DMS53 treated with DMSO at 0.1 percent for 48 hours (cell line): ENCODE results near the gene NKX1-1.
"Not testable (repeated sequence)": the region's sequence is repeated elsewhere in the genome, so short reads cannot be mapped to it uniquely, and the experiment has no call there.

Experiments
- DNase-seq: peaks from one replicate; lab custom pipeline; 2025; ENCODE audit not compliant: unreplicated experiment; lab: John Stamatoyannopoulos, UW

NKX1-1 gene

DNA sequence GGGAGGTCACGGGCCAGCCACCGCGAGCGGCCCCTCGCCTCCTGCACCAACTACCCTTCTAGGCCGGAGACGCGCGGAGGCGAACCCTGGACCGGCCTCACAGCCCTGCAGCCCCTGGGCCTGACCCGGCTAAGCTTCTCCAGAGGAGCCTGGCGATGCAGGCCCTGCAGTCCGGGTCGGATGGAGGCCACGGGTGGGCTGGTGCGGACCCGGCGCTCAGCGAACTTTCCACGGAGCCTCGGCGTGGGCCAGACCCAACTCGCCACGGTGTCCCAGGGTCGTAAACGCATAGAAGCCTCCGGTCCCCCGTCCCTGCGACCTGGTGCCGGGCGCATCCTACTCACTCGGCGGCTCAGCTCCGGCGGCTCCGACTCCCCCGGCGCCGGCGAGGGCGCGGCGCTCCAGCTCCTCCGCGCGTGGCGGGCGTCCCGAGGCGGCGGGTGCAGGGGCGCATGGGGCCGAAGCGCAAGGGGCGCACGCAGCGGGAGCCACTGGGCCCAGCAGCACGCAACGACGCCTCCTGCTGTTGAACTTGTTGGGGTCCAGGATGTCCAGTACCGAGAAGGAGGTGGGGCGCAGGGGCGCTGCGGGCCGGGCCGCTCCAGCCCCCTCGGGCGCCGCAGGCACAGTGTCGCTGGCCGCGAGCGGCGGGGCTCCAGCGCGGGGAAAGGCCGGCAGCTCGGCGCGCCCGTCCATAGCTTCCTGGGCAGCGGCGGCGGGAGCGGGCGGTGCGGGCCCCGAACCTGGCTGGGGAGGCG is 427 bp downstream of the NKX1-1 start:
- DNase-seq: no peak

DNA sequence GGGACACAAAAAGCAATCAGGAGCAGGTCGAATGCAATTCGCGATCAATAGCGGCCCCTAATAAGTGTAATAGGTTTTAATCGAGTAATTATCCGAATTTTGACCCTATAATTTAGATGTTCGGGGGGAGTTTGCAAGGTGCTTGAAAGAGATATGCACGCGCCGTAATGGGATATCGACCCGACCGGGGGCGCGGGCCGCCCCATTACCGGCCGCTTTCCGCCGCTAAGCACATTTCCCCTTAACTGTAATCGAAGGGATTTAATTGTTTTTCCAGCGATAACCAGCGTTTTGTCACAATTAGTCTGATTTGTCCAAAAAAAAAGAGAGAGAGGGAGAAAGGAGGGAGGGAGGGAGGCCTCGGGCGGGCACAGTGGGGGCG is 997 bp downstream of the NKX1-1 start:
- no peak for DNase-seq

DNA sequence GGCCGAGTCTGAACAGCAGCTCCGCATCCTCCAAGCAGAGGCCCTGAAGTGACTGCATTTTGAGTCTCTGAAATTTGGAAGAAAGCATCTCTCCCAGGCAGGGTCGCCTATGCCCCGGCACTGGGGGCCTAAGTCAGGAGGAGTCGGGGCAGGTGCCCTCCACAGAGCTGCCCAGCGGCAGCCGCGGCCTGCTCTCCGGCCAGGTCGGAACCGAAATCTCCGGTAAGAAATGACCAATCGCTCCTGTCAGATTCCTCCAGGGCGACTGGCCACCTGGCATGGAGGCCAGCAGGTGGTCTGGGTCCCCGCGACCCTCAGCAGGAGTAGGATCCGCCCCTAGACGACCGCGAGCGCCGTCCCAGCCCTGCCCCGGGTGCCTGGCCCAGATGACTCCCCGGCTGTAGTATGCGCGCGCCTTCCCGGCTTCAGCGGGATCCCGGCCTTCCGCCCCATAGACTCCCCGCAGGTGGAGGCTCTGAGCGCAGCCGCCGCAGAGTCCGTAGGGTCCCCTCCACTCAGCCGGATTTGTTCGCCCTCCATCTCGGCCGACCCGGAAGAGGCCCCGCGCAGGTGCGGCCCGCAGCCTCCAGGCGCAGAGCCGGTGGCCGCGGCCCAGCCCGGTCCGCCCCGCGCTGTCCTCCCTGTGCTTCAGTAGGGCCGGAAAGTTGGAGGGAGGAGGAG is 1.5 kb downstream of the NKX1-1 start:
- no peak for DNase-seq

DNA sequence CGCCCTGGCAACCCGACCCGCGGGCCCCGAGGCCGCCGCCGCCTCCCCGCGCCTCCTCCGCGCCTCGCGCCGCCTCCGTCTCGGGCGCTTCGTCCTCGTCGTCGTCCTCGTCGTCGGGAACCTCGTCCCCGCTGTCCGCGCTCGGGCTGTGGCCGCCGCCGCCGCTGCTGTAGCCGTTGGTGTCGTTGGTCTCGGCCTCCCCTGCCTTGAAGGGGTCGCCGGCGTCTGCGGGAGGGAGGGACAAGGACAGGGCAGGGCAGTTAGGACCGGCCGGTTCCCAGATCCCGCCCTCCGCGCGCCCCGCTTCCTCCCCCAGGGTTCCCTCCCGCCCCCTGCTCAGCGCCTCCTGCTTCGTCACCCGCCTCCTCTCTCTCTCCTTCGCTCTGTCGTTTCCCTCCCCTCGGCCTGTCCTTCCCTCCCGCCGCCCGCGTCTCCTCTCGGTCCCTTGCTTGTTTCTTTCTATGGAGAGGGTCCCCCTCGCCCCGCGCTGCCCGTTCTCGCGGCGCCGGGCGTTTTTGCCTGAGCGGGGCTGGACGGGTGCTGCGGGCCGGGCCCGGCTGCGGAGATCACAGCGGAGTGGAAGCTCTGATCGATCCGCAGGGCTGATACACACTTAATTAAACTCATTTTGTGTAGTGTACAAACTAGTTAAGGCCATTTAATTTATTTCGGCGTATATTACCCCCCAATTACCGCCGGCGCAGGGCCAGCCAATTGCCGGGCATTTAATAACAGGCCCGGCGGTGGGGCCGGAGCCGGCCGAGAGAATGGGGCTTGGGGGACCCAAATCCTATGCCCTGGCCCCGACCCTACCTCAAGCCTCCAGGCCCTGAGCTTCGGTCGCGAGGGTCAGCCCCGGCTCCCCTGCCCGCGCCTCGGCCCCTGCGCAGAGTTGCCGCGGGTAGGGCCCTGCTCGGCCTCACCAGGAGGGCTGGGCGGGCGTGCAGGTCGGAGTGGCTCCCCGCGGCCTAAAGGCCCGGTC is 2.4 kb downstream of the NKX1-1 start:
- DNase-seq: no peak

DNA sequence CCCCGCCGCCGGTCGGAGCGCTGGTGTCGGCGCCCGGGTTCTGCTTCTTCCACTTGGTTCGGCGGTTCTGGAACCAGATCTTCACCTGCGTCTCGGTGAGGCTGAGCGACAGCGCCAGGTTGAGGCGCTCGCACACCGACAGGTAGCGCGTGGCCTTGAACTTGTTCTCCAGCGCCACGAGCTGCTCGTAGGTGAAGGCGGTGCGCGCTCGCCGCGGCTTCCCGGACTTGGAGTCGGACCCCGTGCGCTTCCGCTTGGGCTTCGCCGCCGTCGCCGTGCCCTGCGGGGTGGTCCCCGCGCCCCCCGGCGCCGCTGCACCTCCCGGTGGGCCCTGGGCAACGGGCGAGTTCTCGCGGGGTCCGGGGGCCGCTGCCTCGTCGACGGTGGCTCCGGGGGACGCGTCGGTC is 3.1 kb downstream of the NKX1-1 start:
- no peak for DNase-seq

DNA sequence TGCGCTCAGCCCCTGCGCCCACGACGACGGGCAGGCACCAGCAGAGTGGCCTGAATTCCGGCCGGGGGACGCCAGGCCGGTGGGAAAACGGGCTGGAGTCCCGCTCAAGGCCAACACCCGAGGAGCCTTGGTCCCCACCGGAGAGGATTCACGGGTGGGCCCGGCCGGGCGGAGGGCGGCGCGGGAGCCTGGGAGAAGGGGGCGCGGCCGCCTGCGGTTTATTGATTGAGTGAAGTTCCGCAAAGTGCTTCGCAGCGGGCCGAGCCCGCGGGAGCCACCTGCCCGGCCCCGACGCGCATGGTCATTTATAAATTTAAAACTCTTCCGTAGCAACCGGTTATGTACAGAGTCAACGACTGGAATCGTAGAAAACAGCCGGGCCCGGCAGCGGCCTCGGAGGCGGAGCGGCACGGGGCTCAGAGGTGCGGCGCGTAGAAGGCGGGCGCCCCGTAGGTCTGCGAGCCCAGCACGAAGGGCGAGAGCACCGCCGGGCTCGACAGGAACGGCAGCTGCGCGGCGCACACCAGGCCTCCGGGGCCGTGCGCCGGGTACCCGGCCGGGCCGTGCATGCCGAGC is 3.6 kb downstream of the NKX1-1 start:
- DNase-seq: no peak

DNA sequence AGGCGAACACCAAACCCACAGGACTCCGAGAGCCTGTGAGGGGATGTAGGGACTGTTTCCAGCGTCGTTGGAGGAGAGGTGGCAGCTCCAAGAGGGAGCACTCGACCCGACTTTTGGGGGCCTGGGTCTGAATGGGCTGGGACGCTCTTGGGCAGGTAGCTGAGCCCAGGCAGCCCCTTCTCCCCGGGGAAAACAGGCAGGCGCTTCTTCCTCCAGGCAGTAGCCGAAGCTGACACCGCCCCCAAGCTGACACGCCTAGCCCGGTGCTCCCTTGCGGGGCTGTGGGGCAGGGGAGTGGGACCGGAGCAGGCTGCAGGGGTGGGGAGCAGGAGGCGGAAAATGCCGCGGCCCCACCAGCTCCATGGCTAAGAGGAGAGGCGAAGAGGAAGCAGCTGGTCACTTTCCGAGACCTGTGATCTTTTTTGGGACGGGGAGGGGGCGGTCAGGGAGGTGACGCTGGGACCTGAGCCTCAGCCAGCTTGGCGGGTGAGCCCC is 4.2 kb downstream of the NKX1-1 start:
- no peak for DNase-seq

DNA sequence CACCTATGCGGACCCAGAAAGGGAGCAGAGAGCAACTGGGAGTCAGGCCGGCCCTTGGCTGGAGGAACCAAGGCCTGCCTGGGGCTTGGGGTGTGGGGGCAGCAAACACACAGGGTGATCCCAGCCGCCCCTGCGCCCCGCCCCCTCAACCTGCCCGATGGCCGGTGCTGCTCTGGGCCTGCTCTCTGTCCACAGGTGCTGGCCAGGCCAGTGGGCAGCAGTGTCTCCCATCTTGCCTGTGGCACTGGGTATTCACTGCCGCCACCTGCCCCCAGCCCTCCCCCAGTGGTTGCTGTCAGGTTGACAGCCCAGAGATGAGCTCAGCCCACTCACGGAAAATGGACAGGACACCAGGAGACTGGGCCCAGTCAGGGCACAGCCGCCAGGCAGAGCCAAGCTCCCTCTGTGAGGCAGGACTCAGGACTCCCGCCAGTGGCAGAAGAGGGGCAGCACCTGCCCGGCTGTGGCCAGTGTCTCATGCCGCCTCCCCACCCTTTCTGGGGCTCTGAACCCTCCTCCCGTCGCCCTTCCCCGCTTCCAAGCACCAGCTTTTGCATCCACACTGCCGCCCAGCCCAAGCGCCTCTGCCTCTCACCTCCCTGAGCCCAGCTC is 4.7 kb downstream of the NKX1-1 start:
- DNase-seq: no peak

DNA sequence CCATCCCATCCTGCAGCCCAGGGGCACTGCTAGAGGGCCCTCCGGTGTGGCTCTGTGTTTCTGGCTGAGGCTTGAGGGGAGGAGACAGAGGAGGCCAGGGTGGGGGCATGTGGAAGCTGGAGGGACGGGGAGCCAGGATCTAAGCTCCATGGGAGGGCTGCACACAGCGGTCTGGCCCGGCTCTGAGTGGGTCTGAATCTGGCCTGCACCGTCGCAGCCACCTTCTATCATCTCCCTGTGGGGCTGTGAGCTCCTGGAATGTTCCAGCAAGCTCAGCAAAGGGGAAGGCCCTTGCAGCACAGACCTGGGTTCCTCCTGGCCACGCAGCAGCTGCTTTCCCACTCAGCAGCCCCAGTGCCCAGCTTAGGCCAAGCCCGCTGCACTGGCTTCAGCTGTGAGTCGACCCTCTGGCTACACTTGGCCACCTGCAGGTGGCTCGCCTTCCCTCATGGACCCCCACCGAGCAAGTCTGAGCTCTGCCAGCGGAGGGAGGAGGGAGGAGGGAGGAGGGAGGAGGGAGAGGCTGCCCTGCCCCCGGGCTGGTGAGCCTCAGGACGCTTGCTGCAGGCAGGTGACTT is 5.3 kb downstream of the NKX1-1 start:
- DNase-seq: no peak

DNA sequence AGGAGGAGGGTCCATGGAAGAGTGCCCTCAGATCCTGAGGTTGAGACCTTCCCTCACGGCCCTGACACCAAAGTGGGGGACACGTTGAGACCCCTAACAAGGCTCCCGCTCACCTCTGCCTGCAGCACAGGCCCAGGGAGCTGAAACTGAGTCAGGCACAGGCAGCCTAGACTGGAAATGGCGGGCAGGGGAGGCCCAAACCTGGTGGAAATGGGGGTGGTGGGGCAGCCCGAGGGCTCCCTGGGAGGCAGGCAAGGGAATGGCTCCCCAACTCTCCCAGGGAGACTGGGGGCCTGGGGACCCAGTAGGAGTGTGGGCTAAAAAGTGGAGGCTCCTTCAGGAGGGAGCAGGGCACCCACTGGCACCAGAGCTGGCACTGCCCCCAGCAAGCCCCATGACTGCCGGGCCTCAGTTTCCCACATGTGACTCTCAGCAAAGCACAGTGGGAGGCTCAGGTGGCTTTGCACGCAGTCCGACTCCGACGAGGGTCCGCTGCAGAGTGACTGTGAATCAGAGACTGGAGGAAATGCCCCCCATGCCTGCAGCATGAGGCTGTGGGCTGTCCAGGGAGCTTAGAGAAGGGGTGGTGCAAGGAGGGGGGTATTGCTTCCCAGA is 5.9 kb downstream of the NKX1-1 start:
- no peak for DNase-seq

DNA sequence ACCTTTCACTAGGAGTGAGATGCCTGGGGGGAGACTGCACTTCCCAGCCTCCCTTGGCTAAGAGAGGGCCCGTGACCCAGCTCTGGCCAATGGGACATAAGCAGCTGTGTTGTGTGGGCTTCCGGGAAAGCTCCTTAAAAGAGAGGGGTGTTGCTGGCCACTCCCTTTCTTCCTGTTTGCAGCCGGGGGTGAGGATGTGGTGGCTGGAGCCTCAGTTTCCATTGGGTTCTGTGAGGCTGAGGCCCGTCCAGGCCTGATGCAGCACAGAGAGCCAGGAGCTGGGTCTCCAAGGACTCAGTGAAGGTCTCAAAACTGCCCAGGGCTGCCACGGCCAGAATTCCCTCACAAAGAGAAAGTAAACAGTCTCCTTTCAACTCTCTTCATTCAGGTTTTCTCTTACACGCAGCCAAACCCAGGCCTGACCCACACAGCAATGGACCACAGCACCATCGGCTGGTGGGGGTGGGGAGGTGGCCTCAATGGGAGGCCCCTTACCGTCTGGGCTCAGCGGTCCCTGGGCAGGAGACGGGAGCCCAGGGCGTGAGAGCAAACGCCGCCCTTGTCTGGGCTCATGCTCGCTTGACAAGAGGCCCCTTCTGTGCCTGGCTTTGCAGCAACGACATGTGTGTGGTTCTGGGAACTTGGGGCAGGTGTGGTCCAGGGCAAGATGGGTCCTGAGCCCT is 6.6 kb downstream of the NKX1-1 start:
- no peak for DNase-seq

DNA sequence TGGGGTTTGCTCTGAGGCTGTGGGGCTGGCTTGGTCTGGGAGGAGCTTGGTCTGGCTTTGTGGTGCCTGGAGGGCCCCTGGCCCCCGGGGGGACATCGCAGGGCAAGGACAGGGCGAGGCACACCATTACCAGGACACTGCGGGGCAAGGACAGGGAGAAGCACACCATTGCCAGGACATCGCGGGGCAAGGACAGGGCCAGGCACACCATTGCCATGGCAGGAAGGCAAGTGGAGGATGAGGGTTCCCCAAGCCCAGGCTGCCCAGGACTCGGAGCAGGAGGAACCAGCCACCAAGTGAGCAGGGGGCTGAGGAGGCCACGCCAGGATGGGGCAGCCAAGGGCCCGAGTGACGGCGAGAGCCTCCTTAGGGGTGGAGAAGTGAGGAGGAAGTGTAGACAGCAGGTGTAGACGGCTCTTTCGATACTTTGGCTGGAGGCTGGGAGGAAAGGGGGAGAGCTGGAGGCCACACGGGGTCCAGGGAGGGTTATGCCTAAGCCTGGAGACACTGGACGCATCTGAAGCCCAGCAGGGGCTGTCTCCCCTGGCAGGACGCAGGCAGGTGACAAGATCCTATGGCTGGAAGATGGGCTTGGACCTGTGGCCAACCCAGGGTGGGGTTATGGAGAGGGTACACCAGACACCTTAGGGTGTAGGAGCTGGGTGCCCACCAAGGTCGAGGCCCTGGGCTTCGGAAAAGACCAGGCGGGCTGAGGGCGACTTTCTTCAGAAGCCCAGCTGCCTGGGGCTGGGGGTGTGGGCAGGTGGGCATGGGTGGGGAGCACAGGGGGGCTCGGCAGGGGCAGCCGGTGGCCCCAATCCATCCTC is 7.3 kb downstream of the NKX1-1 start:
- DNase-seq: no peak

DNA sequence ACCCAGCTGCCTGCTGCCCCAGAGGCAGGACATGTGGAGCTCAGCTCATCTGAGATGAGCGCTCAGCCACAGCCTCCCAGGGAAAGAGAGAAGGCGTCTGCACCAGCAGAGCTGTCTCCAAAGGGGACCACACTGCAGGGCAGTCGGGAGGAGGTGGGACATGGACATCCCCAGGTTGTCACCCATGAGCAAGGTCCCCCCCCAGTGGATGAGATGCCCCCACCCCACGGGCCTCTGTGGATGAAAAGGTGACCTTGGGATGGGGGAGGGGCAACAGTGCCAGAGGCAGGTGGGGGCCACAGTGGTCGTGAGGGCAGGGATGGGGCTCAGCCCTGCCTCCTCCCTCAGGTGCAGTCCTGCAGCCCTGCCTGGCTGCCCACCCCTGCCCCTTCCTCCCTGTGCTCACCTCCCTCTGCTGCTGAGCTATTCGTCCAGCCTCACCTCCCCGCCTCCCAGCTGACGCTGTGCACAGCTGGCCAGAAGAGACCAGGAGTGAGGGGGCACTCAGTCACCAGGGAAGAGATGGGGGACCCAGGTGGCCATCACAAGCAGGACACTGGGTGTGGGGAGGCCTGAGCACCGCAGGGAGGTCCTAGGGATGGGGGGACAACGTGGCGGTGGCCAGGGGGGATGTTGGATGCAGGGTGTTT is 9.3 kb downstream of the NKX1-1 start:
- DNase-seq: no peak

DNA sequence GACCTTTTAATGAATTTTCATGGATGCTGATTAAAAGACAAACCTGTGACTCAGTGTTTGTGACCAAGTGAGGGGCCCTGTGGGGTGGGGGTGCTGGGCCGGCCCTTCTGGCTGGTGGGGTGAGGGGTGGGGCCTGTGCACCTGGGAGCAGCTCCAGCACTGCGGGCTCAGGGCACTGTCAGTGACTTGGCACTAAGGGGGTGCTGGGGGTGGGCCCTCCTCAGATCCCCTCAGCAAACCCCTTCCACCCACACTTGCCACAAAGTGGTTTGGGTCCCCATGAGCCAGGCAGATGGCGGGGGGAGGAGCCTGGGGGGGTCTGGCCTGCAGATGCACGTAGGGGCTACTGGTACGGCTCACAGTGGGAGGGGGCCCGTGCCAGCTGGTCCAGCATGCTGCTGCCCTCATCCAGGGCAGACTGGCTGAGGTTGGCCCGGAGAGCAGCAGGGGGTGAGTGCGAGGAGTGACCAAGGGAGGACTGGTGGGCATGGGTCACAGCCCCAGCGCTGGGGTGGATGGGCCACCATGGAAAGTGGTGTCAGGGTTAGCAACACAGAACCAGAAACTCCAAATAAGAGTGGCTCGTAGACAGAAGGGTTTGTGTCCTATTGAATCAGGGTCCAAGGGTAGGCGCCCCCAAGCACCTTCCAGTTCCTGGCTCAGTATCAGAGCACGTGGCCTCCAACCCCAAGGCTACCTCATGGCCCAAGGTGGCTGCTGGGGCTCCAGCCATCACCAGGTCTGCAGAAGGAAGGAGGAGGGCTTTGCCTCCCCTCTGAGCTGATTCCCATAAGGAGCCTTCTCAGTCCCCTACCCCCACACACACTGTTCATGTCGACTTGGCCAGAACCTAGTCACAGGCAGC is 10.1 kb downstream of the NKX1-1 start:
- no peak for DNase-seq

DNA sequence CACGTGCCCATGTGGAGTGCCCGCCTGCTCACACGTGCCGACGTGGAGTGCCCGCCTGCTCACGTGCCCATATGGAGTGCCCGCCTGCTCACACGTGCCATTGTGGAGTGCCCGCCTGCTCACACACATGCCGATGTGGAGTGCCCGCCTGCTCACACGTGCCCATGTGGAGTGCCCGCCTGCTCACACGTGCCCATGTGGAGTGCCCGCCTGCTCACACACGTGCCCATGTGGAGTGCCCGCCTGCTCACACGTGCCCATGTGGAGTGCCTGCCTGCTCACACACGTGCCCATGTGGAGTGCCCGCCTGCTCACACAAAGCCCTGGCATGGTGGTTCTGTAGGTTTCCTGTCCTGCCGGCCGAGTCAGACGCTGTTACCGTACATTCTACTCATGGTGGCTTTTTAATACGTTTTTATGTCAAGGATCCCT is 10.8 kb downstream of the NKX1-1 start:
- DNase-seq: not testable (repeated sequence)

DNA sequence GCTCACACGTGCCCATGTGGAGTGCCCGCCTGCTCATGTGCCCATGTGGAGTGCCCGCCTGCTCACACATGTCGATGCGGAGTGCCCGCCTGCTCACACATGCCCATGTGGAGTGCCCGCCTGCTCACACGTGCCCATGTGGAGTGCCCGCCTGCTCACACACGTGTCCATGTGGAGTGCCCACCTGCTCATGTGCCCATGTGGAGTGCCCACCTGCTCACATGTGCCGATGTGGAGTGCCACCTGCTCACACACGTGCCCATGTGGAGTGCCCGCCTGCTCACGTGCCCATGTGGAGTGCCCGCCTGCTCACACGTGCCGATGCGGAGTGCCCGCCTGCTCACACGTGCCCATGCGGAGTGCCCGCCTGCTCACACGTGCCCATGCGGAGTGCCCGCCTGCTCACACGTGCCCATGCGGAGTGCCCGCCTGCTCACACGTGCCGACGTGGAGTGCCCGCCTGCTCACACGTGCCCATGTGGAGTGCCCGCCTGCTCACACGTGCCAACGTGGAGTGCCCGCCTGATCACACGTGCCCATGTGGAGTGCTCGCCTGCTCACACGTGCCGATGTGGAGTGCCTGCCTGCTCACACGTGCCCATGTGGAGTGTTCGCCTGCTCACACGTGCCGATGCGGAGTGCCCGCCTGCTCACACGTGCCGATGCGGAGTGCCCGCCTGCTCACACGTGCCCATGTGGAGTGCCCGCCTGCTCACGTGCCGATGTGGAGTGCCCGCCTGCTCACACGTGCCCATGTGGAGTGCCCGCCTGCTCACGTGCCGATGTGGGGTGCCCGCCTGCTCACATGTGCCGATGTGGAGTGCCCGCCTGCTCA is 11.5 kb downstream of the NKX1-1 start:
- DNase-seq: not testable (repeated sequence)
